ENCODE measurements around the gene SEZ6L2. TPM values are rescaled to one million over a fixed set of nuclear protein-coding genes. Genes with fewer than 3 reads are reported as not detected.
A peak's percentile ranks its signal among the peaks of the same experiment; 100 is the strongest.
"Not testable (repeated sequence)": the region's sequence is repeated elsewhere in the genome, so short reads cannot be mapped to it uniquely, and the experiment has no call there.

The SEZ6L2 gene
- total RNA-seq (2021; fragmentation: NEBNext Ultra II Directional; extraction: Animal tissue kit (Norgen Biotek cat#: 25700)): 1 to 10 TPM; 1.5 to 4.5 (median 3.9) TPM
- long read RNA-seq: 0 reads

DNA sequence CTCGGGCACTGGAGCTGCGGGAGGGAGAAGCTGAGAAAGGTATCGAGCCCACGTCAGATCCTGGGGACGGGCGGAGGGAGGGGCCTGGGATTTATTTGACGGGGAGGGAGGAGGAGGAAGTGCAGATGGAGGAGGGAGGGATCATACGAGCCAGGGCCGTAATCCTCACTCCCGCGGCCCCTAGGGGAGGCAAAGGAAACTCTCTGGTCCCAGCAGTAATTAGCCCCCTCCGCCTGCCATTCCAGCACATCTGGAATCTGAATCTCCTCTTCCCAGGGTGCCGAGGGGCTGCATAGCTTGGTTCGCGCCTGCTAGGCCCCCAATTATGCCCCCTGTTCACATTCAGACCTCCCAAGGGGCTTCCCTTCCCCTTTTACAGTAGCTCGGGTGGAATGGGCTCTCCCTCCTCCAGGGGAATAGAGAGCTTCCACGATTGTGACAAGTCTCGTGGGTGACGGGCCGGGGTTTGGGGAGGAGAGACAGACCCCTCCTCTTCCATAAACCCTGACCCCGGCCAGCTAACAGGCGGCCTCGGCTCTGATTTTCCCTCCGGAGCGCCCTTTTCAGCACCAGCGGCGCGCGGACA lies at the start of gene SEZ6L2:
TSS of gene SEZ6L2 (minus strand) at position 35 of the 586 bp plus-strand sequence. CDS start 531 bp downstream, outside the sequence.
- DNase-seq: peak; percentile 28
- Mint-ChIP-seq H3K27ac (peak within 1 kb of the TSS; percentile 92), H3K27me3 (ENCODE audit: insufficient read depth) (peaks cover 27% of the 10 kb centered on the region), H3K36me3 (ENCODE audit: low read depth) (no peaks in the 10 kb centered on the region; the same call in 1 of the 2 replicates), H3K9me3 (no peaks in the 10 kb centered on the region), H3K4me3 (peak within 1 kb of the TSS; percentile 92), H3K4me1 (ENCODE audit: low read depth) (peaks cover 12% of the 10 kb centered on the region)
- TF ChIP-seq, protein P1, sequence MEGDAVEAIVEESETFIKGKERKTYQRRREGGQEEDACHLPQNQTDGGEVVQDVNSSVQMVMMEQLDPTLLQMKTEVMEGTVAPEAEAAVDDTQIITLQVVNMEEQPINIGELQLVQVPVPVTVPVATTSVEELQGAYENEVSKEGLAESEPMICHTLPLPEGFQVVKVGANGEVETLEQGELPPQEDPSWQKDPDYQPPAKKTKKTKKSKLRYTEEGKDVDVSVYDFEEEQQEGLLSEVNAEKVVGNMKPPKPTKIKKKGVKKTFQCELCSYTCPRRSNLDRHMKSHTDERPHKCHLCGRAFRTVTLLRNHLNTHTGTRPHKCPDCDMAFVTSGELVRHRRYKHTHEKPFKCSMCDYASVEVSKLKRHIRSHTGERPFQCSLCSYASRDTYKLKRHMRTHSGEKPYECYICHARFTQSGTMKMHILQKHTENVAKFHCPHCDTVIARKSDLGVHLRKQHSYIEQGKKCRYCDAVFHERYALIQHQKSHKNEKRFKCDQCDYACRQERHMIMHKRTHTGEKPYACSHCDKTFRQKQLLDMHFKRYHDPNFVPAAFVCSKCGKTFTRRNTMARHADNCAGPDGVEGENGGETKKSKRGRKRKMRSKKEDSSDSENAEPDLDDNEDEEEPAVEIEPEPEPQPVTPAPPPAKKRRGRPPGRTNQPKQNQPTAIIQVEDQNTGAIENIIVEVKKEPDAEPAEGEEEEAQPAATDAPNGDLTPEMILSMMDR (IDR thresholded peaks at IDR 0.05): peak; percentile 41; the same call in 1 of the 2 replicates

DNA sequence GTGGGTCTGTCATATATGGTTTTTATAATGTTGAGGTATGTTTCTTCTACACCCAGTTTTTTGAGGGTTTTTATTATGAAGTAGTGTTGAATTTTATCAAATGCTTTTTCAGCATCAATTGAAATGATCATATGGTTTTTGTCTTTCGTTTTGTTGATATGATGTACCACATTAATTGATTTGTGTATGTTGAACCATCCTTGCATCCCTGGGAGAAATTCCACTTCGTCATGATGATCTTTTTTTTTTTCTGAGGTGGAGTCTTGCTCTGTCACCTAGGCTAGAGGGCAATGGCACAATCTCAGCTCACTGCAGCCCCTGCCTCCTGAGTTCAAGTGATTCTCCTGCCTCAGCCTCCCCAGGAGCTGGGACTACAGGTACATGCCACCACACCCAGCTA lies 48.5 kb upstream of the SEZ6L2 start:
- peaks cover 4% of the 10 kb centered on the region for H3K9me3 Mint-ChIP-seq
- no peak overlapping the region for H3K4me3 Mint-ChIP-seq
- DNase-seq: no peak
- peaks cover 20% of the 10 kb centered on the region for H3K4me1 Mint-ChIP-seq (ENCODE audit: low read depth)
- TF ChIP-seq, protein P1 (IDR thresholded peaks at IDR 0.05): no peak
- H3K27me3 Mint-ChIP-seq (ENCODE audit: insufficient read depth): peaks cover 2% of the 10 kb centered on the region
- H3K36me3 Mint-ChIP-seq (ENCODE audit: low read depth): no peaks in the 10 kb centered on the region; the same call in 1 of the 2 replicates
- no peak overlapping the region for H3K27ac Mint-ChIP-seq

DNA sequence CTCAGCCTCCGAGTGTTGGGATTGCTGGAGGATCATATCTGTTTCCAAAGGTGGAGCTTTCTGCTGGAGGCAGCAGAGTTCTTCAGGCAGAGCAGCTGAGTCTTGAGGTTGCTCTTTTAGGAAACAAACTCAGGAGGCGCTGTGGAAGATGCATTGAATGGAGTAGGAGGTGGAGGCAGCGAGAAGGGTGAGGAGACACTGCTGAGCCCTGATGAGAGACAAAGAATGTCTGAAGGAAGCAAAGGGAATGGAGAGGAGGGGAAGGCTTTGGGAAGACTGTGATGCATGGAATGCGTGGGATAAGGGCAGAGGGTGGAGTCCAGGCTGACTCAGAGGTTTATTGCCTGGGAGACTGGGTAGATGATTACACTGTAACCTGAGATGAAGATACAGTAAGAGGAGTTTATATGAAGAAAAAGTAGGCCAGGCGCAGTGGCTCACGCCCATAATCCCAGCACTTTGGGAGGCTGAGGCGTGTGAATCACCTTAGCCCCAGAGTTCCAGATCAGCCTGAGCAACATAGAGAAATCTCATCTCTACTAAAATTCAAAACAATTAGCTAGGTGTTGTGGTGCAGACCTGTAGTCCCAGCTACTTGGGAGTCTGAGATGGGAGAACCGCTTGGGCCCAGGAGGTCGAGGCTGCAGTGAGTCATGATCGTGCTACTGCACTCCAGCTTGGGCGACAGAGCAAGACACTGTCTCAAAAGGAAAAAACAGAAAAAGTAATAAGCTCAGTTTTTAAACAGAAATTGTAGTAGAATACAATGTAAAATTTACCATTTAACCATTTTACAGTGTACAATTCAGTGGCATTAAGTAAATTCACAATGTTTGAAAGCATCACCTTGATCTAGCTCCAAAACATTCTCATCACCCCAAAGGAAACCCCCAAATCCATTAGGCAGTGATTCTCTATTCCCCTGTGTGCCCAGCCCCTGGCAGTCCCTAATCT lies 44.8 kb upstream of the SEZ6L2 start:
- no peaks in the 10 kb centered on the region for H3K9me3 Mint-ChIP-seq
- peaks cover 2% of the 10 kb centered on the region; the same call in 1 of the 2 replicates for H3K27me3 Mint-ChIP-seq (ENCODE audit: insufficient read depth)
- TF ChIP-seq, protein P1 (IDR thresholded peaks at IDR 0.05): peak; percentile 69
- peak; percentile 99 for DNase-seq
- H3K27ac Mint-ChIP-seq: peak overlapping the region; percentile 95
- no peaks in the 10 kb centered on the region; the same call in 1 of the 2 replicates for H3K36me3 Mint-ChIP-seq (ENCODE audit: low read depth)
- H3K4me3 Mint-ChIP-seq: peak overlapping the region; percentile 68
- peaks cover 24% of the 10 kb centered on the region for H3K4me1 Mint-ChIP-seq (ENCODE audit: low read depth)

DNA sequence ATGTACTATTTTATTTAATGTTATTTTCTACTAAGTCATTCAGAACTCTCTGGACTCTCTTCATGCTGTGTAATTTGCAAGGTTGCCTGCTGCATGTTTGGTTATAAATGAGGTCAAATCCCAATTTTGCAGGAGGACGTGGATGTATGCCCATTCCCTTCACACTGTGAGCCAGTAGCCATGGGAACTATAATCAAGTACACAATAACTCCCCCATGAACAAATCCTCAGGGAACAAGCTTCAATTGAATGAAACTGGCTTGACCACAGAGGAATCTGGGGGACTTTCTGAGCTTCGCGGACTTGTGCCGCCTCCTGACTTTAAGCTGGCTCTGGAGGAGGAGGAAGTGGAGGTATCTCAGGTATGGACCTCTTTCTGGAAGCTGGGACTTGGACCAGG lies 41.3 kb upstream of the SEZ6L2 start:
- peaks cover 2% of the 10 kb centered on the region; the same call in 1 of the 2 replicates for H3K27me3 Mint-ChIP-seq (ENCODE audit: insufficient read depth)
- no peak overlapping the region for H3K4me3 Mint-ChIP-seq
- no peaks in the 10 kb centered on the region; the same call in 1 of the 2 replicates for H3K36me3 Mint-ChIP-seq (ENCODE audit: low read depth)
- H3K9me3 Mint-ChIP-seq: no peaks in the 10 kb centered on the region
- no peak for DNase-seq
- no peak overlapping the region for H3K27ac Mint-ChIP-seq
- H3K4me1 Mint-ChIP-seq (ENCODE audit: low read depth): peaks cover 24% of the 10 kb centered on the region
- TF ChIP-seq, protein P1 (IDR thresholded peaks at IDR 0.05): no peak

DNA sequence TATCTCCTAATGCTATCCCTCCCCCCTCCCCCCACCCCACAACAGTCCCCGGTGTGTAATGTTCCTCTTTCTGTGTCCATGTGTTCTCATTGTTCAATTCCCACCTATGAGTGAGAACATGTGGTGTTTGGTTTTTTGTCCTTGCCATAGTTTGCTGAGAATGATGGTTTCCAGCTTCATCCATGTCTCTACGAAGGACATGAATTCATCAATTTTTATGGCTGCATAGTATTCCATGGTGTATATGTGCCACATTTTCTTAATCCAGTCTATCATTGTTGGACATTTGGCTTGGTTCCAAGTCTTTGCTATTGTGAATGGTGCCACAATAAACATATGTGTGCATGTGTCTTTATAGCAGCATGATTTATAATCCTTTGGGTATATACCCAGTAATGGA lies 32.4 kb upstream of the SEZ6L2 start:
- H3K36me3 Mint-ChIP-seq (ENCODE audit: low read depth); H3K27ac Mint-ChIP-seq; H3K9me3 Mint-ChIP-seq; DNase-seq; H3K4me3 Mint-ChIP-seq; H3K27me3 Mint-ChIP-seq (ENCODE audit: insufficient read depth): not testable (repeated sequence)
- peaks cover 14% of the 10 kb centered on the region for H3K4me1 Mint-ChIP-seq (ENCODE audit: low read depth)
